GM19025 (cell line): ENCODE results near the gene PRKN.
"Not testable (repeated sequence)": the region's sequence is repeated elsewhere in the genome, so short reads cannot be mapped to it uniquely, and the experiment has no call there.

ENCODE experiments used
- ATAC-seq: cut with Tn5 transposase; IDR thresholded peaks from one replicate; pipeline ENCODE4 v1.9.1; 2021; ENCODE audit warnings: mild to moderate bottlenecking, low read depth, moderate library complexity; ENCODE audit not compliant: unreplicated experiment

Gene PRKN

DNA sequence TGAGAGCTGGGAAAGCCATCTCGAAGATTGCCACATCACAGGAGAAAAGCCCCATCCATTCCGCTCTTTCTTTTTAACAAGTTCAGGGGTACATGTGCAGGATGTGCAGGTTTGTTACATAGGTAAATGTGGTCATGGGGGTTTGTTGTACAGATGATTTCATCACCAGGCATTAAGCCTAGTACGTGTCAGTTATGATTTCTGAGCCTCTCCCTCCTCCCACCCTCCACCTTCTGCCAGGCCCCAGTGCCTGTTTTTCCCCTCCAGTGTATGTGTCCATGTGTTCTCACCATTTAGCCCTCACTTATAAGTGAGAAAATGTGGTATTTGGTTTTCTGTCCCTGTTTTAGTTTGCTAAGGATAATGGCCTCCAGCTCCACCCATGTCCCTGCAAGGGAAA, 887.2 kb downstream of the PRKN start:
- no peak for ATAC-seq

GRCh38 chr6:161838306-161839035, 889.1 kb downstream of the PRKN start:
- no peak for ATAC-seq

DNA sequence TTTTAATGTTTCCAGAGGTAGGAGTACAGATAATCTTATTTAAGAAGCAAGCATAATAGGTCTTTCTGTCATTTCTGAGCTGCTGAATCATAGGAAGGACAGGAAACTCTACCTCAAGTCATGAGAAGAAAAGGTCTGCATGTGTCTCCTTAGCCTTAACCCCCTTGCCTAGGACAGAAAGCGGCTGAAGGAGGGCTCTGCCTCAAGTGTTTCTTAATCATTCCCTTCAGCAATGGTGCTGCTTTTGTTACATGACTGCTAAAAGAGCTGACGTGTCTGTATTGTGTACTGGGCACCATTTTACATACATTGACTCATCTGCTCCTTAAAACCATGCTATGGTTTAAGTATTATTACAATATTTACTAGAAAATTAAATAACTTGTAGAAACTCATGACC, 889.7 kb downstream of the PRKN start:
- no peak for ATAC-seq

GRCh38 chr6:161837449-161837735, 890.2 kb downstream of the PRKN start:
- ATAC-seq: no peak

- ATAC-seq: no peak
Measured at GRCh38 chr6:161836643-161837448, 890.7 kb downstream of the PRKN start.

DNA sequence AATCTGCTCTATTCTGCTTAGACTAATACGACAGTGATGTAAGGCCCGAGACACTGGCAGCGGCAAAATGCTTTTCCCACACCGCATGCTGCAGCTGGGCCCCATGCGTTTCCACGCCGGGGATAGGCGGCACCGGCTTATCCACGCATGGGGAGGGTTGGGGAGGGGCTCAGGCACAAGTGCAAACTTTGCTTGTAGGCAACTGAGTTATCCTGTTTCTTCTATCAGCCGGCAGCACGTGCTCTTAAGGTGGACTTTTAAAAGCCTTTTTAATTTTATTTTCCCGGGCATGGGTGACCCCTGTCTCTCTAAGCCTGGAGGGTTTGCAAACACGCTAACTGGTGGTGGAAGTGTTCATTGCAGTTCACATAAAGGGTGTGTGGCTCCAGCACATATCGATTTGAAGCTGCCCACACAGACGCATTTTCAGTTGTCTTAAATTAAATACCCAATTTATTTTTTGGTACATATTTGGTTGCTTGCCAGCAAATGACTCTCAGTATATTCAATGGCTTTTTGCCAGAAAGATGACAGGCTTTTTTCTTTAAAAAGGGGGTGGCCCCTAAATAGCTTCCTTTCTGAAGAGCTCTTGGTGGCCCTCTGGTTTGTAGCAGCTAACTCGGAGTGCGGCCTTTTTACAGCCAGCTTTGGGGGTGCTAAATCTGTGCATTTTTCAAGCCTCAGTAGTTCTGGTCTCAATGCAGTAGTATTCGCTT, 891.9 kb downstream of the PRKN start:
- no peak for ATAC-seq

GRCh38 chr6:161834426-161834825, 893.1 kb downstream of the PRKN start:
- ATAC-seq: no peak

GRCh38 chr6:161833099-161833860, 894.3 kb downstream of the PRKN start:
- ATAC-seq: no peak

- ATAC-seq: no peak
Measured at GRCh38 chr6:161832622-161833021, 894.9 kb downstream of the PRKN start.

DNA sequence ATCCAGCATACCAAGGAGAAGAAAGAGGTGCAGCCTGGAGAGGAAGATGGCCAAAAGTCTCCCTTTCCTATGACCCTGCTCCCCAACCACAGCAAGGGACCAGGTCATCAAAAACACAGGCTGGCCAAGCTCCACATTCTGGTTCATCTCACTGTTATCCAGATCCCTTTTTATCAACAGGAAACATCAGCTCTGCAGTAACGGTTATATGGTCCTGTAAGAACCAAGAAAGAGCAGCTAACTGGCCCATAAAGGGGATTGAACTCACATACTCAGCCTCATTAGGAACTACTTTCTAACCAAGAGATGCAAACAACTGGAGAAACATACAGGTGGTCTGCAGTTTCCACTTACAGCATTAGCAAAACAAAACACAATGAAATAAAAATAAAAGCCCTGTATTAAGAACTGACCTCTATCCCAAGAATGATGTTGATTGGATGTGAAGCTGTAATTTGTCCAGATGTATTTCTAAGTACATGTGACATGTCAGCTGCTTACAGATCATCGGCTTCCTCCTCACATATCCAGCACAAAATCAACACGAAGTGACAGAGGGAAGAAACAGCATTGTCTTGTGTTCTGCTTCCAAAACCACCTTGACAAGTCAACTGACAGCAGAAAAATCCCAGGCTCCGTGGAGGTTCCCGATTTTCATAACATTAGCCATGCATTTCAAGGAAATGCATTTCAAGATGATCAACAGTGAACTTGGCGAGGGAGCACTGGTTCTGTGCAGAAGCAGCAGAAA, 896.5 kb downstream of the PRKN start:
- no peak for ATAC-seq

GRCh38 chr6:161829291-161829729, 898.3 kb downstream of the PRKN start:
- no peak for ATAC-seq

DNA sequence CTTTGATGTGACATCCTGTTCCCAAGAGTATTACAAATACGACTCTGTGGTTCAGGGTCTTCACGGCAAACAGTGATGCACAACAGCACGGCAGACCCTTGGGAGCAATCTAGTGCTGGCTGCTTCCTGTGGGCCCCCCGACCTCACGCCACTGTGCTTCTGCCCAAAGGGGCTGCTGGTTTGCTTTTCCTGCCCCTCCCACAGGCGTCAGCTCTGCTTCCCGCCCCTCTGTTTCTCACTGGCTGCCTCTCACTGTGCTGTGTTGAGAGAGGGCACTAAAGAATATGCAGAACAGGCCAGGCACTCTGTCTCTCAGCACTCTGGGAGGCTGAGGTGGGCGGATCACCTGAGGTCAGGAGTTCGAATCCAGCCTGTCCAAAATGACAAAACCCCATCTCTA, 899.2 kb downstream of the PRKN start:
- ATAC-seq: no peak

DNA sequence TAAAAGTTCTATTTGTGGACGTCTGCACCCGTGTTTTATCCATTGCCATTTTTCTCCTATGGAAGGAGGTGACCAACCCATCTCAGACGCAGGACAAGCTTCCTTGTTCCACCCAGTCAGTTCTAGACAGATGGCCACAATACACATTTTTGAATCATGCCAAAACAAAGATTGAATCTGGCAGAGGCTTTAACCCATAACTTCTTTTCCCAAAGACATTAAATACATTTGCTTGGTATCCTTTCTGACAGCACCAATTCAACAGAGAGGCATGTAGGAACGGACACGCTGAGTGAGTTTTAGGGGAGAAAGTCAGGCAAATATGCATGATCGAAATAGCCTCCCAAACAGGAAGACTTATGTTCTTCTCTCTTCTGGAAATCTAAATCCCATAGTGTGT, 901.1 kb downstream of the PRKN start:
- ATAC-seq: no peak

GRCh38 chr6:161822204-161822603, 905.4 kb downstream of the PRKN start:
- not testable (repeated sequence) for ATAC-seq

- ATAC-seq: no peak
Measured at GRCh38 chr6:161817881-161818280, 909.7 kb downstream of the PRKN start.

DNA sequence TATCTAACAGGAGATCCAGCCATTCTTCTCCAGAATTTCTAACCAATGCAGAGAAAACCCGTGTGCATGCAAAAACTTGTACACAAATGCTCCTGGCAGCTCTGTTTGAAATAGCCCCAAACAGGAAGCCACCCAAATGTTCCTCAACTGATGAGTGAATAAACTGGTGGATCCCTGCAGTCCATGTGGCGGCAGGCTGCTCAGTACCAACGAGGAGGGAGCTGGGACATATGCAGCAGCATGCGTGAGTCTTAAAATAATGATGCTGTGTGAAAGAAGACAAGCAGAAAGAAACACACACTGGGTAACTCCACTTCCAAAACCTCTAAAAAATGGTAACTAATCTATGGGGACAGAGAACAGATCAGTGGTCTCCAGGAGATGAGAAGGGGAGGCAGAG, 911.6 kb downstream of the PRKN start:
- no peak for ATAC-seq

DNA sequence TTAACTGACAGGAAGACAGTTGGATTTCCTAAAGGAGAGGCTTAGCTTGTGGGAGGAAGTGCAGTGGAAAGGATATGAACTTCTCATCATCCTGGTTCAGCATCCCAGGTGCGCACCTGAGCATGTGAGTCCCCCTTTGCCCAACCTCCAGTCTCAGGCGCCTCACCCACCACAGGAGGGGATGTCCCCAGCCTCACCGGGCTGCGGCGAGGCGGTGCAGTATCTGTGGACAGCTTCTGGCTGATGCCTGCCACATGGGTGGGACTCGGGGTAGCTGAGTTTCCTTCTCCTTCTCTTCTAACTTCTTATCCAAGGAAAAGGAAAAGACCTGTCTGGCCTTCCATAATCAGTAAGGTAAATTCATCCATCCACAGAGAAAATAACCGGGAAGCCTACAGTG, 914.4 kb downstream of the PRKN start:
- ATAC-seq: no peak

DNA sequence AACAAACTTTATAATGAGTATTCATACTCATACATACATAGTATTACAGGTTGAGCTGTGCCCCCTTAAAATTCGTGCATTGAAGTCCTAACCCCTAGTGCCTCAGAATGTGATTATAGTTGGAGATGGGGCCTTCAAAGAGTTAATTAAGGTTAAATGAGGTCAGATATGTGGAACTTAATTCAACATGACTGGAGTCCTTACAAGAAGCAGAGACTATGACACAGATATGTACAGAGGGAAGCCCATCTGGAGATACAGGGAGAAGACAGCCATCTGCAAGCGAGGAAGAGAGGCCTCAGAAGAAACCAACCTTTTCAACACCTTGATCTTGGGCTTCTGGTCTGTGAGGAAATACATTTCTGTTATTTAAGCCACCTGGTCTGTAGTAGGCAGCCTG, 917.6 kb downstream of the PRKN start:
- no peak for ATAC-seq

- ATAC-seq: no peak
Measured at GRCh38 chr6:161804838-161805237, 922.7 kb downstream of the PRKN start.

GRCh38 chr6:161803131-161803530, 924.4 kb downstream of the PRKN start:
- ATAC-seq: no peak
